Breast epithelium (tissue), 4 donors: ENCODE measurements around the gene SNRNP27. TPM values are rescaled to one million over a fixed set of nuclear protein-coding genes. Genes with fewer than 3 reads are reported as not detected.
A peak's percentile ranks its signal among the peaks of the same experiment; 100 is the strongest.

Experiments used
- DNase-seq, 2 donors: peaks; one replicate each; pipeline ENCODE4 v3.0.0-alpha.2; 2019; ENCODE audit warnings: low spot score in 2 of 2
- H3K27ac ChIP-seq, 2 donors: fragments of 200-600 bp; sonication (generic) in 1 of 2; one replicate each; pipeline ENCODE4 v1.5.1; 2016 to 2019; ENCODE audit warnings: mild to moderate bottlenecking in 1 of 2
- H3K27me3 ChIP-seq, 2 donors: fragments of 200-600 bp; sonication (generic) in 1 of 2; one replicate each; pipeline versions ENCODE4 v1.5.1 to v1.6.0; 2017 to 2019; ENCODE audit warnings: control low read depth in 1 of 2, mild to moderate bottlenecking in 1 of 2
- H3K36me3 ChIP-seq: fragments of 200-600 bp; one replicate; pipeline ENCODE4 v1.5.1; 2019
- H3K4me1 ChIP-seq, 2 donors: fragments of 200-600 bp; sonication (generic); one replicate each; pipeline ENCODE4 v1.5.1; 2016 to 2019; ENCODE audit warnings: control low read depth in 1 of 2
- H3K4me3 ChIP-seq, 3 donors: fragments of 200-600 bp; sonication (generic); 1 replicate in 2 of 3; 2 replicates in 1 of 3; pipeline ENCODE4 v1.5.1; 2016 to 2019; ENCODE audit warnings: mild to moderate bottlenecking in 3 of 3, moderate library complexity in 2 of 3
- H3K9me3 ChIP-seq, 2 donors: fragments of 200-600 bp; sonication (generic) in 1 of 2; one replicate each; pipeline ENCODE4 v1.5.1; 2016 to 2019; ENCODE audit warnings: control low read depth in 1 of 2
- CTCF ChIP-seq, 3 donors: fragments of 450-650 bp; IDR thresholded peaks; one replicate each; pipeline ENCODE4 v1.5.1; 2016 to 2017; ENCODE audit warnings: antibody characterized with exemption in 3 of 3, mild to moderate bottlenecking in 3 of 3, moderate library complexity in 3 of 3
- POLR2A ChIP-seq: fragments of 450-650 bp; IDR thresholded peaks from one replicate; pipeline ENCODE4 v1.6.1; 2016; ENCODE audit warnings: antibody characterized with exemption, mild to moderate bottlenecking, moderate library complexity
- POLR2AphosphoS5 ChIP-seq, 3 donors: sonication (generic); formaldehyde crosslinking; IDR thresholded peaks; one replicate each; pipeline ENCODE4 v1.6.1; 2017; ENCODE audit warnings: antibody characterized with exemption in 3 of 3
- intact Hi-C: fragments of 100-400 bp; cut with DNase I; formaldehyde crosslinking; loops from one replicate; pipeline ENCODE4 v1.15.1; 2023; ENCODE audit warnings: low total_unique reads
- total RNA-seq, 3 donors: library from RNA; depleted of rRNA; stranded (reverse); fragments of >200 nt; gene quantifications; one replicate each; pipeline ENCODE4 v1.1.0, GENCODE V29; 2016

SNRNP27 gene
- total RNA-seq, 3 donors from 2014 or later = 79.2 to 82.9 (median 80.0) TPM

DNA sequence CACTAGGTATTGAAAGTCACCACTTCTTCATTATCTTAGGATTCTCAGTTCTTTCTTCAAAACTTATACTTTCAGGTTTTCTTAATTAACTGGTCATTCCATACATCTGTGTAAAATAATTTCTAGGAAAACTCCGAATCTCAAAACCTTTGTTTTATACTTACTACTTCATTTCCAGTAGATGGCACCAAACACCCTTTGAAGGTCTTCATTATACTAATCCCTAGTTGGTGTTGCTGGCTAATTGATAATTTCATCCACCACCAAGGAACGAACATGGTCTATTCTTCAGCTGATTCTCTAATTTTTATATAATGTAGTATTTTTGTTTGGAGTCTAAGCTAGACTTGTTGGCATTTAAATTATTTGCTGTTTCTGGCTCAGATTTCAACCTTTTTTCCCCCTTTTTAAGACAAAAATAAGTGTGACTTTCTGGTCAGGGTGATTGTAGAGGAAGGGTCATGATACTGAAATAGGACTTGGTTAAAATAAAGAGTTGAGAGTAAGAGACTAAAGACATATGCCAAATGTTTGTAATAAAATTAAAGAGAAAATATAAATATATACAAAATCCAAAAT is 18.3 kb downstream of the SNRNP27 start:
- Histone ChIP-seq H3K27ac (peak overlapping the region in 1 of 2 donors; percentile 97), H3K9me3 (no peaks in the 10 kb centered on the region), H3K36me3 (no peaks in the 10 kb centered on the region), H3K4me1 (no peaks in the 10 kb centered on the region), H3K4me3 (no peak overlapping the region), H3K27me3 (no peaks in the 10 kb centered on the region)
- TF ChIP-seq POLR2AphosphoS5 (IDR thresholded peaks at IDR 0.05) (no peak), CTCF (IDR thresholded peaks at IDR 0.05) (peak; percentile 32 to 74 (median 69)), POLR2A (no peak)
- DNase-seq = no peak
- intact Hi-C loops = loop anchor here (5.0 kb wide), 1 partner anchor 620 kb away; no protein-coding TSS in a partner anchor

DNA sequence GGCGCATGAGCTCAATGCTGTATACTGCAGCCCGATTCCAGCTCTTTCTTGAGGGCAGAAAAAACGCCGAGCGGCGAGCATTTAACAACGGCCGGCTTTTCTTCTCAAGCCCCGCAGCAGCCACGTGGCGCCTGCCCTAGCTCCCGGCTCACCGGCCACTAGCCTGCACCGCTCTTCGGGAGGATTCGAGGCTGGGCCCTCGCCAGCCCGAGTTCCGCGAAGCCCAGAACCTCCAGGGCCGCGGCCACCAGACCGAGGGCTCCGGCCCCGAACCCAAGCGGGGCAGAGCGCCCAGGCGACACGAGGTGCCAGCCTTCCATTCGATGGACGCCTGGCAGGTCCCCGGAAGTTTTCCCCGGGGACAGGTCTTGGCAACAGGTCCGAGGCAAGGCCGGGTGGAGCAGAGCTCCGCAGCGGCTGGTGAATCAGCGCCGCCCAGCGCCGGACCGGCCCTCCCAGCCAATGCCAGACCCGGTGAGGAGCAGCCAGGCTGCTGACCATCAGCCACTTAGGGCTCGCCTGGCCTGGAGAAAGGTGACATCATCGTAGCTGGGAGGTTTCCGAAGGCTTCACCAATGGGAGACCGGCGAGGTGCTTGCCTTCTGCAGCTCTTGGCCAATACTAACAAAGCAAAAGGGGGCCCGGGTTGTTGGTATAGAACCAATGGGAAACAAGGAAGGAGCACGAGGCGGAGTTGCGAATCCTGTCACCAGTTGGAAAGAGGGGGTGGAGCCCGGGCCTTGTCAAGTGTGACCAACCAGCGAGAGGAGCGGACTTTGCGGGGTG is 20.6 kb downstream of the SNRNP27 start:
- Histone ChIP-seq H3K9me3 (no peaks in the 10 kb centered on the region), H3K4me3 (peak overlapping the region; percentile 86 to 91 (median 87)), H3K27ac (peak overlapping the region; percentile 97), H3K36me3 (no peaks in the 10 kb centered on the region), H3K27me3 (no peaks in the 10 kb centered on the region), H3K4me1 (no peaks in the 10 kb centered on the region)
- intact Hi-C loops = loop anchor here (1.0 to 5.0 kb wide), 2 partner anchors 228 to 618 kb away; no protein-coding TSS in a partner anchor
- TF ChIP-seq POLR2A (peak; percentile 85), CTCF (IDR thresholded peaks at IDR 0.05) (peak in 2 of 3 donors; percentile 14 to 16), POLR2AphosphoS5 (IDR thresholded peaks at IDR 0.05) (peak; percentile 95 to 98 (median 97))
- DNase-seq = peak; percentile 100

DNA sequence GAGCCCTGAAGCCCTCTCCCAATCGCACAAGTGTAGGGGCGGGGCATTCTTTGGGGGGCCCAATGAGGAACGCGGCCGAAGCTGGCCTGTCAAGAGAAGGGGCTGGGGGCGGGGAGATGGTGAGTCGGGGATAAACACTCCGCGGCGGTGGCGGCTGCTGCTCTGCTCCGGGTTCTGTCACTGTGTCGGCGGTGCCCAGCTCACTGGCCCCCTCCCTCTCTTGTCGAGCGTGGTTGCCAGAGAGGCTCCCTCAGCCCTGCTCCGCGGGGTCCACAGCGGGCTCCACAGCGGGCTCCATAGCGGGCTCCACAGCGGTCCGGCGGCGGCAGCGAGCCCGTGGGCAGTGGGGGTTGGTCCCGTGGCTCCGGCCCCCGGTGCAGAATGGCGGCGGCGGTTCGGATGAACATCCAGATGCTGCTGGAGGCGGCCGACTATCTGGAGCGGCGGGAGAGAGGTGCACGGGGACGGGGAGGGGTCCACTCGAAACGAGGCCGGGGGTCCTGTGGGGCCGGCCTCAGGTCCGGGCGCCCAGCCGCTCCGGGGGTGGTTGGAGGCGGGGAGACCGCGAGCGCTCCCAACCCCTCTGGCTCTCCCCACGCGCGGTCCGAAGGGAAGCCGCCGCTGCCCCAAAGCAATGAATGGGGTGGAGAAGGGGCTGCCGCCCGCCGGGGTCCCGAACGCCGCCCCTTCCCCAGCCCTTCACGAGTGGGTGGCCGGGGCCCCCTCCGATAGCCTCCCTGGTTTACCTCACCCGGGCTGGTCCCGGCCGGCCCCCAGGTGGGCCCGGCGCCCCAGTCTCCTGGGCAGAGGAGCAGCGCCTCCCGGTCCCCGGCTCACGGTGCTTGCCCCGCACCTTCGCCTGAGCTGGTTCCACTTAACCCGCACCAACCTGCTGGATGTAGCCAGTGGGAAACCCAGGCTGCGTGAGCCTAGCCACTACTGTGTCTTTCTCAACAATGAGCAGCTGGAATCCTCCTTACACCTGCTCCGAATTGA is 21.5 kb downstream of the SNRNP27 start, which contains the start of gene MXD1:
MXD1 (plus strand) TSS at position 160 of the 996 bp plus-strand sequence; CDS start at position 382, 222 bp downstream.
- intact Hi-C loops = loop anchor here (1.0 to 5.0 kb wide), 2 partner anchors 227 to 617 kb away; no protein-coding TSS in a partner anchor
- peak in 1 of 2 donors; percentile 34 for DNase-seq

DNA sequence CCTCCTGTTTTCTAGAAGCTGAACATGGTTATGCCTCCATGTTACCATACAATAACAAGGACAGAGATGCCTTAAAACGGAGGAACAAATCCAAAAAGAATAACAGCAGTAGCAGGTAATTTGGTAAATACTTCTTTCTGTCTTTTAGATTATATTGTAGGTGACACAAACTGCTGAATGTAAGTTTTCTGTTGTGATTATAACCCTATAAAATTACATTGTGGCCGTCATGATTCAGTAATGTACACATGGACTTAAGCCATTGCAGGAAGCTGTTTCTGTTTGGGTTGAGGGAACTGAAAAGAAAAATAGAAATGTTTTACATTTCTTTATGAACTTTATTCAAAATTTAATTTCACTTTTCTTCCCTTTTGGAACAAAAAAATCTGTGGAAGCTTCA is 22.4 kb downstream of the SNRNP27 start:
- H3K27me3 ChIP-seq = no peaks in the 10 kb centered on the region
- no peak for DNase-seq
- peak overlapping the region; percentile 86 to 91 (median 87) for H3K4me3 ChIP-seq
- TF ChIP-seq POLR2AphosphoS5 (IDR thresholded peaks at IDR 0.05) (no peak), CTCF (IDR thresholded peaks at IDR 0.05) (no peak), POLR2A (no peak)
- H3K36me3 ChIP-seq = no peaks in the 10 kb centered on the region
- peak overlapping the region; percentile 88 to 97 for H3K27ac ChIP-seq
- intact Hi-C loops = no loop called here
- no peaks in the 10 kb centered on the region for H3K4me1 ChIP-seq
- no peaks in the 10 kb centered on the region for H3K9me3 ChIP-seq

More for the DNA sequence above, 21.5 kb downstream of the SNRNP27 start, which contains the start of gene MXD1:
- Histone ChIP-seq H3K9me3 (no peaks in the 10 kb centered on the region), H3K4me3 (peak within 1 kb of the TSS; percentile 86 to 91 (median 87)), H3K27me3 (no peaks in the 10 kb centered on the region), H3K36me3 (no peaks in the 10 kb centered on the region), H3K27ac (peak within 1 kb of the TSS; percentile 97), H3K4me1 (no peaks in the 10 kb centered on the region)
- TF ChIP-seq POLR2AphosphoS5 (IDR thresholded peaks at IDR 0.05) (peak in 2 of 3 donors; percentile 48 to 80), CTCF (IDR thresholded peaks at IDR 0.05) (no peak), POLR2A (peak; percentile 81)
